ENCODE results near the gene SPTBN2.

The SPTBN2 gene

DNA sequence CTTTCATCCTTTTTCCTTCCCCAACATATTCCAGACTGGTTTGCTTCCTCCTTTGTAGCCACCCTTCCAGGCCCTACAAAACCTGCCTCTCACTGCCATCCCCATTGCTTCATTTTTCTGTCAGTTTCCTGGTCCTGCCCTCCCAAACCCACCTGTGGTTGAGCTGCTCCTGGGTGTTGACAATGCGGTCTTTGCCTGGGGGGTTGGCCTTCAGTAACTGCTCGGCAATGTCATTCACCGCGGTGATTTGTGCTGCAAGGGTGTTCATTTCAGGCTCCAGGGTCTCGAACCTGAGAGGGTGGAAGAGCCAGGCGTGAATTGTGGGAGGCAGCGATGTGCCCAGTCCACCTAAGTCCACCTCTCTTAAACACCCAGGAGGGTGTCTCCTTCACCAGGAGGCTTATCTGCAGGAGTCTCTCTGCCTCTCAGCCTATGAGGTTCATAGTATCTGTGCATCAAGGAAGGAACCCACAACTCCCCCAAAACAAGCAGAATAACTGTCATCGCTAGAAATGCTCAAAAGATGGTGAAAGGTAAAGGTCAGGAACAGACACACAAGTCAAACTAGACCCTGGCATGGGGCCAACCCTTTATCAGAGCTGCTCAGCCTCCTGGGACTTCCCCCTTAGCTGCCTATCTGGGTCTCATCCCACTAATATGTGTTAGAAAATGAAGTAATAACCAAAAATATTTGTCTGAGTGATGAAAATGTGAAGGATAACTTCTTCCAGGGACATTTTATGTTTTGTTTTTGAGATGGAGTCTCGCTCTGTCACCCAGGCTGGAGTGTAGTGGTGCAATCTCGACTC is 27.4 kb downstream of the SPTBN2 start:
- Histone ChIP-seq H3K9ac (ENCODE audit: low read length) (no peak overlapping the region), H4K91ac (ENCODE audit: low read length) (no peak overlapping the region), H2BK15ac (ENCODE audit: low read depth, poor library complexity, severe bottlenecking) (no peak overlapping the region), H3K4me2 (ENCODE audit: low read length, poor library complexity, severe bottlenecking) (no peak overlapping the region), H3K79me1 (replicated peaks; ENCODE audit: low read length, poor library complexity, severe bottlenecking) (peaks cover 20% of the 10 kb centered on the region), H2BK5ac (ENCODE audit: low read depth, low read length, poor library complexity, severe bottlenecking) (no peak overlapping the region), H2AFZ (ENCODE audit: low read depth, low read length) (no peak overlapping the region), H3K27ac (ENCODE audit: low read length, poor library complexity, severe bottlenecking) (no peak overlapping the region), H3K18ac (ENCODE audit: low read depth in 1 of 2, low read length in 2 of 2) (no peak overlapping the region), H3K4me3 (ENCODE audit: insufficient read depth in 1 of 2, low read depth in 1 of 2, low read length in 2 of 2) (no peak overlapping the region), H3K36me3 (ENCODE audit: control insufficient read depth in 1 of 2, insufficient read depth in 2 of 2, low read depth in 1 of 2, low read length in 2 of 2) (peaks cover 0 to 81% of the 10 kb centered on the region in 2 experiments), H3K27me3 (ENCODE audit: control insufficient read depth in 1 of 2, insufficient read depth in 1 of 2, low read length in 2 of 2) (peaks cover 0 to 2% of the 10 kb centered on the region in 2 experiments), H2BK120ac (ENCODE audit: low read depth, low read length) (no peak overlapping the region), H2BK12ac (ENCODE audit: low read length in 2 of 2) (no peak overlapping the region), H3K9me3 (ENCODE audit: control insufficient read depth, low read length) (peaks cover 19% of the 10 kb centered on the region), H3K14ac (ENCODE audit: low read length in 2 of 2) (no peak overlapping the region), H3K4ac (ENCODE audit: low read depth in 1 of 2, low read length in 2 of 2) (no peak overlapping the region), H4K8ac (ENCODE audit: low read length) (no peak overlapping the region), H3K4me1 (ENCODE audit: control insufficient read depth, insufficient read depth, low read depth, low read length) (peaks cover 2% of the 10 kb centered on the region), H2AK5ac (ENCODE audit: low read length, severe bottlenecking) (no peak overlapping the region), H3K23ac (ENCODE audit: low read length in 2 of 2) (no peak overlapping the region)
- no peak for DNase-seq
- WGBS, result 98% methylated on average over 10 of the region's 10 CpGs

DNA sequence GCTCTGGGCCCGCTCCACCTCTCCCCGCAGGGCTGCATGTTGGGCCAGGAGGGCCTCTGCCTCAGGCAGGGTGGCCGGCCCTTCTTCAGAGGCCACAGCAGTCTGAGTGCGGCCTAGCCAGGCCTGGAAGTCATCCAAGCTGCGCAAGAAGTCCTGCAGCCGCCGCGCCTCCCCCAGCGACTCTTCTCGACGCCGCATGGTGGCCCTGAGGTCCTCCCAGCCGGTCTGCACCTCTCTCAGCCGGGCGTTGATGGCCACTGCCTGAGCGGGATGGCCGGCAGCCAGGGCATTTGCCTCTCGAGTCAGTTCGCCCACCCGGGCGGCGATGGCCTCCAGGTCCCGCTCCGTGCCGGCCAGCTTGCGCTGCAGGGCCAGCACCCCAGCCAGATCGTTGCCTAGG is 28.3 kb downstream of the SPTBN2 start:
- Histone ChIP-seq H3K27me3 (ENCODE audit: control insufficient read depth in 1 of 2, insufficient read depth in 1 of 2, low read length in 2 of 2) (peaks cover 0 to 2% of the 10 kb centered on the region in 2 experiments), H3K27ac (ENCODE audit: low read length, poor library complexity, severe bottlenecking) (no peak overlapping the region), H3K23ac (ENCODE audit: low read length in 2 of 2) (no peak overlapping the region), H3K4me3 (ENCODE audit: insufficient read depth in 1 of 2, low read depth in 1 of 2, low read length in 2 of 2) (no peak overlapping the region), H3K4me1 (ENCODE audit: control insufficient read depth, insufficient read depth, low read depth, low read length) (peaks cover 2% of the 10 kb centered on the region), H3K79me1 (replicated peaks; ENCODE audit: low read length, poor library complexity, severe bottlenecking) (peaks cover 19% of the 10 kb centered on the region), H3K4me2 (ENCODE audit: low read length, poor library complexity, severe bottlenecking) (no peak overlapping the region), H2BK5ac (ENCODE audit: low read depth, low read length, poor library complexity, severe bottlenecking) (no peak overlapping the region), H2BK15ac (ENCODE audit: low read depth, poor library complexity, severe bottlenecking) (no peak overlapping the region), H3K14ac (ENCODE audit: low read length in 2 of 2) (no peak overlapping the region), H3K9me3 (ENCODE audit: control insufficient read depth, low read length) (peaks cover 19% of the 10 kb centered on the region), H4K91ac (ENCODE audit: low read length) (no peak overlapping the region), H2BK12ac (ENCODE audit: low read length in 2 of 2) (no peak overlapping the region), H2AFZ (ENCODE audit: low read depth, low read length) (no peak overlapping the region), H2AK5ac (ENCODE audit: low read length, severe bottlenecking) (no peak overlapping the region), H3K36me3 (ENCODE audit: control insufficient read depth in 1 of 2, insufficient read depth in 2 of 2, low read depth in 1 of 2, low read length in 2 of 2) (peaks cover 0 to 85% of the 10 kb centered on the region in 2 experiments), H3K9ac (ENCODE audit: low read length) (no peak overlapping the region), H4K8ac (ENCODE audit: low read length) (no peak overlapping the region), H3K4ac (ENCODE audit: low read depth in 1 of 2, low read length in 2 of 2) (no peak overlapping the region), H2BK120ac (ENCODE audit: low read depth, low read length) (no peak overlapping the region), H3K18ac (ENCODE audit: low read depth in 1 of 2, low read length in 2 of 2) (no peak overlapping the region)
- no peak for DNase-seq
- 98% methylated on average over 27 of the region's 27 CpGs for WGBS

DNA sequence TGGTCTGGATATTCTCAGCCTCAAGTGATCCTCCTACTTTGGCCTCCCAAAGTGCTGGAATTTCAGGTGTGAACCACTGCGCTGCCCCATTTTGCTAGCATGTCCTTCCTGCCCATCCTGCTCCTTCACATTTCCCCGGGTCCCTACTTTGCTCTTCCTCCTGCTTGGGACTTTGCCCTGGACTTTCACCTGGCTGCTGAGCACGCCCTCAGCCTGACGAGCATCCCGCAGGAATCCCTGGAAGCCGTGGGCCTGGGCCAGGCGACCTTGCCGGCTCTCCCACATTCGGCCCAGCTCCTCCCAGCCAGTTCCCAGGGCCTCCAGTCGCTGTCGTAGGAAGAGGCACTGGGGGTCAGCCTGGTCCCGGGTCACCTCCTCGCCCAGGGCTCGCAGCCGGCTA is 28.7 kb downstream of the SPTBN2 start:
- H4K91ac ChIP-seq (ENCODE audit: low read length), result no peak overlapping the region
- no peak overlapping the region for H3K14ac ChIP-seq (ENCODE audit: low read length in 2 of 2)
- no peak overlapping the region for H3K9ac ChIP-seq (ENCODE audit: low read length)
- H3K18ac ChIP-seq (ENCODE audit: low read depth in 1 of 2, low read length in 2 of 2), result no peak overlapping the region
- H3K27me3 ChIP-seq (ENCODE audit: control insufficient read depth in 1 of 2, insufficient read depth in 1 of 2, low read length in 2 of 2), result peaks cover 0 to 2% of the 10 kb centered on the region in 2 experiments
- H4K8ac ChIP-seq (ENCODE audit: low read length), result no peak overlapping the region
- 96% methylated on average over 15 of the region's 15 CpGs for WGBS
- no peak for DNase-seq
- H2AK5ac ChIP-seq (ENCODE audit: low read length, severe bottlenecking), result no peak overlapping the region
- H3K4ac ChIP-seq (ENCODE audit: low read depth in 1 of 2, low read length in 2 of 2), result no peak overlapping the region
- H2BK120ac ChIP-seq (ENCODE audit: low read depth, low read length), result no peak overlapping the region
- no peak overlapping the region for H2BK12ac ChIP-seq (ENCODE audit: low read length in 2 of 2)
- H3K27ac ChIP-seq (ENCODE audit: low read length, poor library complexity, severe bottlenecking), result no peak overlapping the region
- no peak overlapping the region for H2BK5ac ChIP-seq (ENCODE audit: low read depth, low read length, poor library complexity, severe bottlenecking)
- H3K79me1 ChIP-seq (replicated peaks; ENCODE audit: low read length, poor library complexity, severe bottlenecking), result peaks cover 15% of the 10 kb centered on the region
- peaks cover 2% of the 10 kb centered on the region for H3K4me1 ChIP-seq (ENCODE audit: control insufficient read depth, insufficient read depth, low read depth, low read length)
- H3K36me3 ChIP-seq (ENCODE audit: control insufficient read depth in 1 of 2, insufficient read depth in 2 of 2, low read depth in 1 of 2, low read length in 2 of 2), result peaks cover 0 to 83% of the 10 kb centered on the region in 2 experiments
- no peak overlapping the region for H2AFZ ChIP-seq (ENCODE audit: low read depth, low read length)
- H3K4me3 ChIP-seq (ENCODE audit: insufficient read depth in 1 of 2, low read depth in 1 of 2, low read length in 2 of 2), result no peak overlapping the region
- no peak overlapping the region for H3K4me2 ChIP-seq (ENCODE audit: low read length, poor library complexity, severe bottlenecking)
- H2BK15ac ChIP-seq (ENCODE audit: low read depth, poor library complexity, severe bottlenecking), result no peak overlapping the region
- no peak overlapping the region for H3K23ac ChIP-seq (ENCODE audit: low read length in 2 of 2)
- peaks cover 19% of the 10 kb centered on the region for H3K9me3 ChIP-seq (ENCODE audit: control insufficient read depth, low read length)

DNA sequence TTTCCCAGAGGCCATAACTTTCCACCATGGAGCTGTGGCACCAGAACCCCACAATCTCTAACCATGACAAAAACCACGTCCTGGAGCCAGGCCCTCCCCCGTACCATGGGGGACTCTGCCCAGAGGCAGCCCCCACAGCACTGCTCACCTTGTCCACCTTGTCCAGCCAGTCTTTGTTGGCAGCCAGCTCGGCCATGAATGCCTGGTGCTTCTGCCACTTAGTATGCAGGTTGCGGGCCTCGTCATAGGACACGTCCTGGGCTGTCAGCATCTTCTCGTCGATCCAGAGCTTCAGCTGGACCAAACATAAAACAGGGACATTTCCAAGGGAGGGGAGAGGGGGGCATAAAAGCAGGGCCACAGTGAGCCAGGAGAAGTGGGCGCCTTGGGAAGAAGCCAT is 30.5 kb downstream of the SPTBN2 start:
- H3K23ac ChIP-seq (ENCODE audit: low read length in 2 of 2), result no peak overlapping the region
- H2BK5ac ChIP-seq (ENCODE audit: low read depth, low read length, poor library complexity, severe bottlenecking), result no peak overlapping the region
- no peak overlapping the region for H3K14ac ChIP-seq (ENCODE audit: low read length in 2 of 2)
- H3K27me3 ChIP-seq (ENCODE audit: control insufficient read depth in 1 of 2, insufficient read depth in 1 of 2, low read length in 2 of 2), result peaks cover 0 to 2% of the 10 kb centered on the region in 2 experiments
- DNase-seq, result no peak
- no peak overlapping the region for H2BK15ac ChIP-seq (ENCODE audit: low read depth, poor library complexity, severe bottlenecking)
- no peak overlapping the region for H3K4me2 ChIP-seq (ENCODE audit: low read length, poor library complexity, severe bottlenecking)
- H2BK120ac ChIP-seq (ENCODE audit: low read depth, low read length), result no peak overlapping the region
- no peak overlapping the region for H3K4me3 ChIP-seq (ENCODE audit: insufficient read depth in 1 of 2, low read depth in 1 of 2, low read length in 2 of 2)
- WGBS, result 93% methylated on average over 9 of the region's 9 CpGs
- H3K9me3 ChIP-seq (ENCODE audit: control insufficient read depth, low read length), result peaks cover 19% of the 10 kb centered on the region
- no peaks in the 10 kb centered on the region for H3K4me1 ChIP-seq (ENCODE audit: control insufficient read depth, insufficient read depth, low read depth, low read length)
- H3K9ac ChIP-seq (ENCODE audit: low read length), result no peak overlapping the region
- no peak overlapping the region for H4K91ac ChIP-seq (ENCODE audit: low read length)
- H3K36me3 ChIP-seq (ENCODE audit: control insufficient read depth in 1 of 2, insufficient read depth in 2 of 2, low read depth in 1 of 2, low read length in 2 of 2), result peaks cover 0 to 82% of the 10 kb centered on the region in 2 experiments
- H2AK5ac ChIP-seq (ENCODE audit: low read length, severe bottlenecking), result no peak overlapping the region
- H3K18ac ChIP-seq (ENCODE audit: low read depth in 1 of 2, low read length in 2 of 2), result no peak overlapping the region
- no peak overlapping the region for H3K4ac ChIP-seq (ENCODE audit: low read depth in 1 of 2, low read length in 2 of 2)
- no peak overlapping the region for H3K27ac ChIP-seq (ENCODE audit: low read length, poor library complexity, severe bottlenecking)
- no peak overlapping the region for H2BK12ac ChIP-seq (ENCODE audit: low read length in 2 of 2)
- peaks cover 17% of the 10 kb centered on the region for H3K79me1 ChIP-seq (replicated peaks; ENCODE audit: low read length, poor library complexity, severe bottlenecking)
- no peak overlapping the region for H4K8ac ChIP-seq (ENCODE audit: low read length)
- no peak overlapping the region for H2AFZ ChIP-seq (ENCODE audit: low read depth, low read length)
